Measurements from ENCODE around the gene FBXL3. TPM values are rescaled to one million over a fixed set of nuclear protein-coding genes. Genes with fewer than 3 reads are reported as not detected.

The FBXL3 gene
- total and polyA plus RNA-seq, 4 donors, result 10.2 to 60.4 (median 28.1) TPM

DNA sequence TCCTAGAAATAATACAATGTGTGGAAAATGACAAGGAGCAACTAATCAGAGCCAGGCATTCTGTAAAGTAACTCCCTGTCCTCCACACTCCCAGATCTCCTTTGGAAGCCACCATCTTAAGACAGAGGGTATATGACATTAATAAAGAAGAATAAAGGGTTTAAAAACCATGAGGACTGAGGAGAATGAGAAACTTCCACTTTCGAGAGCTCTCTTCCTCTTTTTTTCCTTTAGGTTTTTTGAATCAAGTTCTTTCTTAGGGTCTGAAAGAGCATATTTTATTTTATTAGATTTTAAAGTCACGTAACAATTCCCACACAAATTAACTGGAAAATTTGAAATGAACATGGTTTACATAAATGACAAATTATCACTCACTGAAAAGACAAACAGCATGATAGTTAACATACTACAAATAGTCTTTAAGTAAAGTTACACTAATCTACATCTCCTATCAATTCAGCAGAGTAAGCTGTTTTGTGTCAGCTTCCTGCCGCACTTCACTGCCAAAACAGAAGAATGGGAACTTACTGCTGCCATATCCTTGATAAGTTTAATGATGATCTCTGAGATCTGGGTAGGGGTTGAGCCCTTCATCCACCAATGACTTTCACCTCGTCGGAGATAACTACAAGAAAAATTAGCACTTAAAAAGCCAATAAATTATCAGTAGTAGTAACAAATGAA, 38.6 kb upstream of the FBXL3 start:
- H3K4me3 ChIP-seq (ENCODE audit: low read depth in 1 of 3, low read length in 3 of 3), result no peak overlapping the region
- peaks cover 0 to 4% (median 0%) of the 10 kb centered on the region in 4 donors for H3K4me1 ChIP-seq (ENCODE audit: control insufficient read depth in 4 of 4, insufficient read depth in 4 of 4, low read length in 3 of 4)
- DNase-seq (ENCODE audit: low spot score), result no peak
- peaks cover 4 to 38% (median 31%) of the 10 kb centered on the region in 4 donors for H3K36me3 ChIP-seq (ENCODE audit: control insufficient read depth in 4 of 4, insufficient read depth in 3 of 4, low read depth in 1 of 4, low read length in 3 of 4)
- TF ChIP-seq, protein P1, sequence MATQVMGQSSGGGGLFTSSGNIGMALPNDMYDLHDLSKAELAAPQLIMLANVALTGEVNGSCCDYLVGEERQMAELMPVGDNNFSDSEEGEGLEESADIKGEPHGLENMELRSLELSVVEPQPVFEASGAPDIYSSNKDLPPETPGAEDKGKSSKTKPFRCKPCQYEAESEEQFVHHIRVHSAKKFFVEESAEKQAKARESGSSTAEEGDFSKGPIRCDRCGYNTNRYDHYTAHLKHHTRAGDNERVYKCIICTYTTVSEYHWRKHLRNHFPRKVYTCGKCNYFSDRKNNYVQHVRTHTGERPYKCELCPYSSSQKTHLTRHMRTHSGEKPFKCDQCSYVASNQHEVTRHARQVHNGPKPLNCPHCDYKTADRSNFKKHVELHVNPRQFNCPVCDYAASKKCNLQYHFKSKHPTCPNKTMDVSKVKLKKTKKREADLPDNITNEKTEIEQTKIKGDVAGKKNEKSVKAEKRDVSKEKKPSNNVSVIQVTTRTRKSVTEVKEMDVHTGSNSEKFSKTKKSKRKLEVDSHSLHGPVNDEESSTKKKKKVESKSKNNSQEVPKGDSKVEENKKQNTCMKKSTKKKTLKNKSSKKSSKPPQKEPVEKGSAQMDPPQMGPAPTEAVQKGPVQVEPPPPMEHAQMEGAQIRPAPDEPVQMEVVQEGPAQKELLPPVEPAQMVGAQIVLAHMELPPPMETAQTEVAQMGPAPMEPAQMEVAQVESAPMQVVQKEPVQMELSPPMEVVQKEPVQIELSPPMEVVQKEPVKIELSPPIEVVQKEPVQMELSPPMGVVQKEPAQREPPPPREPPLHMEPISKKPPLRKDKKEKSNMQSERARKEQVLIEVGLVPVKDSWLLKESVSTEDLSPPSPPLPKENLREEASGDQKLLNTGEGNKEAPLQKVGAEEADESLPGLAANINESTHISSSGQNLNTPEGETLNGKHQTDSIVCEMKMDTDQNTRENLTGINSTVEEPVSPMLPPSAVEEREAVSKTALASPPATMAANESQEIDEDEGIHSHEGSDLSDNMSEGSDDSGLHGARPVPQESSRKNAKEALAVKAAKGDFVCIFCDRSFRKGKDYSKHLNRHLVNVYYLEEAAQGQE (IDR thresholded peaks at IDR 0.05), result no peak
- TF ChIP-seq NR2F2 (IDR thresholded peaks at IDR 0.05), result no peak
- H3K27ac ChIP-seq (ENCODE audit: low read depth in 1 of 2, low read length in 2 of 2), result no peak overlapping the region
- H3K27me3 ChIP-seq (ENCODE audit: control insufficient read depth in 4 of 4, insufficient read depth in 4 of 4, low read length in 3 of 4), result no peaks in the 10 kb centered on the region
- WGBS, result 83% methylated on average over 5 of the region's 5 CpGs
- H3K9ac ChIP-seq (ENCODE audit: low read depth in 1 of 2, low read length in 2 of 2), result no peak overlapping the region
- no peaks in the 10 kb centered on the region for H3K9me3 ChIP-seq (ENCODE audit: control insufficient read depth in 4 of 4, low read length in 3 of 4)

DNA sequence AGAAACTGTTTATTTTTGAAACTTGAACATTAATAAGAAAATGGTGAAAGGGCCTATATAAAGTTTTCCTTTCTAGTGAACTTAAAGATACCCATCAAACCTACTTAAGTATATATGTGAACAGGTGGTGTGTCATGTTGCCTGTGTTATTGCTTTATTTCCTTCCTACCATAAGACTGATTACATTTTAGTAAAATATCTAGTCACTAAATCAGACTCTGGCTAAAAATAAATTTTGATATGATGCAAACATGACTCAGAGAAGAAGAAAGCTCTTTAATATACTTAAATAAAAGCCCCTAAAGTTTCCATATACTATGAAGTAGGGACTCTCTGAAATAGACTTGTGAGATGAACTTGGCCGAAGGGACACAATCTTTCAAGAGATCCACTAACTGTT, 35.1 kb upstream of the FBXL3 start:
- no peak for DNase-seq (ENCODE audit: low spot score)
- Histone ChIP-seq H3K27me3 (ENCODE audit: control insufficient read depth in 4 of 4, insufficient read depth in 4 of 4, low read length in 3 of 4) (no peaks in the 10 kb centered on the region), H3K9ac (ENCODE audit: low read depth in 1 of 2, low read length in 2 of 2) (no peak overlapping the region), H3K4me3 (ENCODE audit: low read depth in 1 of 3, low read length in 3 of 3) (no peak overlapping the region), H3K36me3 (ENCODE audit: control insufficient read depth in 4 of 4, insufficient read depth in 3 of 4, low read depth in 1 of 4, low read length in 3 of 4) (peaks cover 0 to 27% (median 18%) of the 10 kb centered on the region in 4 donors), H3K27ac (ENCODE audit: low read depth in 1 of 2, low read length in 2 of 2) (no peak overlapping the region), H3K4me1 (ENCODE audit: control insufficient read depth in 4 of 4, insufficient read depth in 4 of 4, low read length in 3 of 4) (peaks cover 0 to 10% (median 1%) of the 10 kb centered on the region in 4 donors), H3K9me3 (ENCODE audit: control insufficient read depth in 4 of 4, low read length in 3 of 4) (no peaks in the 10 kb centered on the region)
- WGBS, result 93% methylated on average over 1 of the region's 1 CpG
- TF ChIP-seq, protein P1 (IDR thresholded peaks at IDR 0.05), result no peak
- TF ChIP-seq HNF4G (IDR thresholded peaks at IDR 0.05) (no peak), HNF4A (conservative IDR thresholded peaks at IDR 0.05) (no peak), RAD21 (IDR thresholded peaks at IDR 0.05) (no peak), EGR1 (IDR thresholded peaks at IDR 0.05; ENCODE audit: low read depth in 2 of 2) (no peak), JUND (IDR thresholded peaks at IDR 0.05) (no peak), TAF1 (conservative IDR thresholded peaks at IDR 0.05) (no peak), YY1 (IDR thresholded peaks at IDR 0.05) (no peak)
- TF ChIP-seq, protein P2, sequence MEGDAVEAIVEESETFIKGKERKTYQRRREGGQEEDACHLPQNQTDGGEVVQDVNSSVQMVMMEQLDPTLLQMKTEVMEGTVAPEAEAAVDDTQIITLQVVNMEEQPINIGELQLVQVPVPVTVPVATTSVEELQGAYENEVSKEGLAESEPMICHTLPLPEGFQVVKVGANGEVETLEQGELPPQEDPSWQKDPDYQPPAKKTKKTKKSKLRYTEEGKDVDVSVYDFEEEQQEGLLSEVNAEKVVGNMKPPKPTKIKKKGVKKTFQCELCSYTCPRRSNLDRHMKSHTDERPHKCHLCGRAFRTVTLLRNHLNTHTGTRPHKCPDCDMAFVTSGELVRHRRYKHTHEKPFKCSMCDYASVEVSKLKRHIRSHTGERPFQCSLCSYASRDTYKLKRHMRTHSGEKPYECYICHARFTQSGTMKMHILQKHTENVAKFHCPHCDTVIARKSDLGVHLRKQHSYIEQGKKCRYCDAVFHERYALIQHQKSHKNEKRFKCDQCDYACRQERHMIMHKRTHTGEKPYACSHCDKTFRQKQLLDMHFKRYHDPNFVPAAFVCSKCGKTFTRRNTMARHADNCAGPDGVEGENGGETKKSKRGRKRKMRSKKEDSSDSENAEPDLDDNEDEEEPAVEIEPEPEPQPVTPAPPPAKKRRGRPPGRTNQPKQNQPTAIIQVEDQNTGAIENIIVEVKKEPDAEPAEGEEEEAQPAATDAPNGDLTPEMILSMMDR (IDR thresholded peaks at IDR 0.05; ENCODE audit: low read depth, low read length, missing input control), result no peak
- TF ChIP-seq, protein P3, sequence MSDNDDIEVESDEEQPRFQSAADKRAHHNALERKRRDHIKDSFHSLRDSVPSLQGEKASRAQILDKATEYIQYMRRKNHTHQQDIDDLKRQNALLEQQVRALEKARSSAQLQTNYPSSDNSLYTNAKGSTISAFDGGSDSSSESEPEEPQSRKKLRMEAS (IDR thresholded peaks at IDR 0.05), result no peak
- TF ChIP-seq, protein P4, sequence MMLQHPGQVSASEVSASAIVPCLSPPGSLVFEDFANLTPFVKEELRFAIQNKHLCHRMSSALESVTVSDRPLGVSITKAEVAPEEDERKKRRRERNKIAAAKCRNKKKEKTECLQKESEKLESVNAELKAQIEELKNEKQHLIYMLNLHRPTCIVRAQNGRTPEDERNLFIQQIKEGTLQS (IDR thresholded peaks at IDR 0.05), result no peak

Data from liver (tissue), 9 donors.